WERI-Rb-1 (cell line): ENCODE data around the gene ZNF302.
A peak's percentile ranks its signal among the peaks of the same experiment; 100 is the strongest.

Source experiments
- DNase-seq: peaks from one replicate; pipeline ENCODE4 v3.0.0-alpha.2; 2020
- H3K27ac ChIP-seq: fragments of 250-450 bp; sonication (Bioruptor Pico); 2 replicates; pipeline ENCODE4 v1.5.1; 2020; ENCODE audit warnings: mild to moderate bottlenecking, moderate library complexity
- H3K27me3 ChIP-seq: fragments of 250-450 bp; sonication (Bioruptor Pico); 2 replicates; pipeline ENCODE4 v1.5.1; 2021; ENCODE audit warnings: mild to moderate bottlenecking, low read depth, moderate library complexity; ENCODE audit not compliant: insufficient read depth, severe bottlenecking
- H3K36me3 ChIP-seq: fragments of 250-450 bp; sonication (Bioruptor Pico); 2 replicates; pipeline ENCODE4 v1.5.1; 2020; ENCODE audit warnings: mild to moderate bottlenecking, moderate library complexity
- H3K4me3 ChIP-seq: 2 replicates; pipeline ENCODE4 v1.5.1; 2011; ENCODE audit warnings: low read depth, mild to moderate bottlenecking, control low read depth, low read length
- H3K9me3 ChIP-seq: fragments of 250-450 bp; sonication (Bioruptor Pico); 2 replicates; pipeline ENCODE4 v1.5.1; 2021; ENCODE audit warnings: mild to moderate bottlenecking, moderate library complexity; ENCODE audit not compliant: severe bottlenecking
- TF ChIP-seq, protein P1 (sequence below): IDR thresholded peaks from 2 replicates; pipeline ENCODE4 v1.5.1; 2011; ENCODE audit warnings: low read depth, mild to moderate bottlenecking, control low read depth, inconsistent platforms, low read length

ZNF302 gene

DNA sequence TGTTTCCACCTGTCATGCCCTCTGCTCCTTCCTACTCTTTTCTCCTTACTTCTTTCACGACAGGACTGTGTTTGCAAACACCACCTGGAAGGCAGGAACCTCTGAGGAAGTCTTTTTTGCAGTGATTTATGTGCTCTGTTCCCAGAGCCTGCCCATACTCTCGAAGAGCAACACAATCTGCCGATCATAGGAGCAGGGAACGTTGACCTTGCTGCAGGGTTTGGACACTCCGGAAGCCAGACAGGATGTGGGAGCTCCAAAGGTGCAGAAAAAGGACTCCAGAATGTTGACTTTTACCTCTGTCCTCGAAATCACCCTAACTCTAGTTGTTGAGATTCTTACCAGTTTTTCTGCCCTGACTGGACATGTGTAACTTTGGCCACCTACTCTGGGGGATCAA lies 47.9 kb downstream of the ZNF302 start:
- Histone ChIP-seq H3K27ac (no peak overlapping the region), H3K4me3 (no peak overlapping the region), H3K9me3 (no peaks in the 10 kb centered on the region), H3K27me3 (no peaks in the 10 kb centered on the region), H3K36me3 (no peaks in the 10 kb centered on the region)
- TF ChIP-seq, protein P1, sequence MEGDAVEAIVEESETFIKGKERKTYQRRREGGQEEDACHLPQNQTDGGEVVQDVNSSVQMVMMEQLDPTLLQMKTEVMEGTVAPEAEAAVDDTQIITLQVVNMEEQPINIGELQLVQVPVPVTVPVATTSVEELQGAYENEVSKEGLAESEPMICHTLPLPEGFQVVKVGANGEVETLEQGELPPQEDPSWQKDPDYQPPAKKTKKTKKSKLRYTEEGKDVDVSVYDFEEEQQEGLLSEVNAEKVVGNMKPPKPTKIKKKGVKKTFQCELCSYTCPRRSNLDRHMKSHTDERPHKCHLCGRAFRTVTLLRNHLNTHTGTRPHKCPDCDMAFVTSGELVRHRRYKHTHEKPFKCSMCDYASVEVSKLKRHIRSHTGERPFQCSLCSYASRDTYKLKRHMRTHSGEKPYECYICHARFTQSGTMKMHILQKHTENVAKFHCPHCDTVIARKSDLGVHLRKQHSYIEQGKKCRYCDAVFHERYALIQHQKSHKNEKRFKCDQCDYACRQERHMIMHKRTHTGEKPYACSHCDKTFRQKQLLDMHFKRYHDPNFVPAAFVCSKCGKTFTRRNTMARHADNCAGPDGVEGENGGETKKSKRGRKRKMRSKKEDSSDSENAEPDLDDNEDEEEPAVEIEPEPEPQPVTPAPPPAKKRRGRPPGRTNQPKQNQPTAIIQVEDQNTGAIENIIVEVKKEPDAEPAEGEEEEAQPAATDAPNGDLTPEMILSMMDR = no peak
- DNase-seq = no peak

DNA sequence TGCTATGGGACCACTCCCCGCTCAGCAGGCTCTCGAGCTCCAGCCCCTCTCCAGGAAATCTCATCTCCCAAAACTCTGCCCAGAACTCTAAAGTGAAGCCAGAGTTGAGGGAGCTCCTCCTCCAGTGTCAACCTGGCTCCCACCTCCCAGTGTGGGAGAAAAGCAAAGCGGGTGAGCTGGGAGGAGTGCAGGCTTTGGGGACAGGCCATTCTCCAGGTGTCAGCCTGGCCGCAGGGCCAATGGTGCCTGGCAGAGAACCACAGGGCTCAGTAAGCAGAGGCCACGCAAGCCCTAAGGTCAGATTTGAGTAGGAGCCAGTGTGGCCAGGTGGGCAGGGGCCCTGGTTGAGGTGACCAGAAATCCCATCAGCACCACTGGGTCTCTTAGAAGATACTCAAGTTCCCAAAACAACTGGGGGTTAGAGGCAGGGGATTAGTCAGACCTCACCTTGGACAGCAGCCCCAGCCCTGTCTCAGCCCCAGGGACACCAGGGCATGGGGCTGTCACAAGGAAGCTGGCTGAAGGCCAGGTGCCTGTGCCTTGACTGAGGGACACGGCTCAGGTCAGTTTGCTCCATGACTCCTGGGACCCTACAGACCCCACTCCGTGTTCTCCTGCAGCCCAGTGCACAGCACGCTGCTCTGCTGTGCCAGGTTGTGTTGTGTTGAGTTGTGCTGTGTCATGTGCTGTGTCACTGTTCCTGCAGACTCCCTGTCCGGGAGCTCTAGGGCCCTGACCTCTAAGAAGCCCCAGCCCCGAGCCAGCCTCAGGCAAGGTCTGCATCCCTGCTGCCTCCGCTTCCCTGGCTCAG lies 53.7 kb downstream of the ZNF302 start:
- TF ChIP-seq, protein P1 = no peak
- Histone ChIP-seq H3K9me3 (no peaks in the 10 kb centered on the region), H3K27me3 (no peaks in the 10 kb centered on the region), H3K27ac (no peak overlapping the region), H3K4me3 (no peak overlapping the region), H3K36me3 (no peaks in the 10 kb centered on the region; the same call in 1 of the 2 replicates)
- DNase-seq = no peak

DNA sequence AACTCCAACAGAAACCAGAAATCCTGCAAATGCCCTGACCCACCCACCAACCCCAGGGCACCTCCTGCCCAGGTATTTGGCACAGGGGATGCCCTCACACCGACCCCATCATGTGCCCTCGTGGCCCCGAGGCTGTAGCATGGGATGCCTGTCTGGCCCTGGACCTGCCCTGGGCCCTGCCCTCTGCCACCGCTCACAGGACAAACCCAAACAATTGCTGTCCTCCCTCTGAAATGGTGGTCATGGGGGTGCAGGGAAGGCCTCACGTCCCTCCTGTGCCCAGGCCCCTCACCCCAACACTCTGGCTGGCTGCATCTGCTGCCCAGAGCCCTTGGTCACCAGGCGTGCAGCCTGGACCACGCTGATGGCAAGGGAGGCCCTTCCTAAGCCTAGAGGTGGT lies 54.5 kb downstream of the ZNF302 start:
- H3K27ac ChIP-seq = no peak overlapping the region
- no peaks in the 10 kb centered on the region for H3K9me3 ChIP-seq
- H3K36me3 ChIP-seq = no peaks in the 10 kb centered on the region; the same call in 1 of the 2 replicates
- no peak for DNase-seq
- H3K4me3 ChIP-seq = no peak overlapping the region
- no peaks in the 10 kb centered on the region for H3K27me3 ChIP-seq
- TF ChIP-seq, protein P1 = no peak

DNA sequence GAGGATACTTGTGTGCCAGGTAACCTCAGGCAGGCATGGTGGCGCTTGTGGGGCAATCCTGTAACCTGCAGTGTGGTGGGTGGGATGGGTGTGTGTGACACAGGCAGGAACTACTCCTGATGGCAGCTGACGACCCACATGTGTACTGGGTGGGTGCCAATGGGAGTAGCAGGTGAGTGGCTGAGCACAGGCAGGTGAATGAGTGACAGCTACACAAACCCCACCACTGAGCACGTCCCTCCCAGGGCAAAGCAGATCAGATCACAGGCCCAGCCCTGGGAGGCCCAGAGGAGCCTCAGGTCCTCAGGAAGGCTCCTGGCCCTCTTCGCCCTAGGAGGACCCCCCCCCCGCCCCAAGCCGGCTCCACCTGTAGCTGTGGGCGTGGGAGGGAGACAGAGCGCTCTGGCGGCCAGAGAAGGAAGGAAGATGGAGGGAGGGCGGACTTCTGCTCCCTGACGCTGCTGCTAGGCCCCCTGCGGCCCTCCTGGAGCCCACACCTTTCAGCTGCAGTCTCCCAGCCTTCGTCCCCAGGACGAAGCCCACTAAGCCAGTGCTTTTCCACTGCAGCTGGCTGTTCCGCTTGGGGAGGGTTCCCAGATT lies 55.2 kb downstream of the ZNF302 start:
- Histone ChIP-seq H3K36me3 (no peaks in the 10 kb centered on the region; the same call in 1 of the 2 replicates), H3K4me3 (peak overlapping the region; percentile 59), H3K27ac (no peak overlapping the region; the same call in 1 of the 2 replicates), H3K9me3 (no peaks in the 10 kb centered on the region), H3K27me3 (no peaks in the 10 kb centered on the region)
- TF ChIP-seq, protein P1 = no peak
- DNase-seq = no peak

DNA sequence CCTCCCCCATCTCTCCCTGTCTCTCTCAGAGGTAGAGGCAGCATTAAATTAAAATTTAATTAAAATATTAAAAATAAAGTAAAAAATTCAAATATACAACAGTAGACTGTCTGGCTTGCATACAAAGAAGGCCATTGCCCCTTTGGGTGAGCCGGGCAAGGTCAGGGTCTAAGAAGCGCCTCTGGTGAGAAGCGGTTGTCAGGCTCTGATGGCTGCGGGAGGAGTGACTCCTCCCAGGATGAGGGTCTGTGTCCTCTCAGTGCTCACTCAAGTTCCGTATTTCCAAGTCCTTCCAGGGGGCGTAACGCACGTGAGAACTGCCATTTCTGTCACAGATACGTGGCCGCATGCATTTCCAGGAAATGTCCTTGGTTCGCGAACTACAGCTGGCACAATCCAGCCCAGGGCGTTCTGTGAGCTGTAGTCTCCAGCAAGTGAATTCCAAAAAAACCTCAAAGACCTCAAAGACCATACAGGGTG lies 55.8 kb downstream of the ZNF302 start:
- DNase-seq = peak; percentile 37
- H3K27me3 ChIP-seq = no peaks in the 10 kb centered on the region
- no peaks in the 10 kb centered on the region; the same call in 1 of the 2 replicates for H3K36me3 ChIP-seq
- TF ChIP-seq, protein P1 = no peak
- peak overlapping the region; percentile 59 for H3K4me3 ChIP-seq
- peak overlapping the region; percentile 93 for H3K27ac ChIP-seq
- H3K9me3 ChIP-seq = no peaks in the 10 kb centered on the region
